Activated CD4-positive, alpha-beta memory T cell treated with anti-CD3 and anti-CD28 coated beads for 36 hours (primary cell): ENCODE data around the gene RAD51B. TPM values are rescaled to one million over a fixed set of nuclear protein-coding genes. Genes with fewer than 3 reads are reported as not detected.

Experiments
- CTCF ChIA-PET: fragments of 350-600 bp; sonication (Branson Sonifier 250); formaldehyde crosslinking; loops from one replicate; lab custom pipeline; 2021; ENCODE audit warnings: antibody characterized with exemption, inconsistent platforms; lab: Charles Lee
- POLR2A ChIA-PET: fragments of 350-600 bp; sonication (Branson Sonifier 250); formaldehyde crosslinking; loops from one replicate; lab custom pipeline; 2021; ENCODE audit warnings: antibody characterized with exemption; lab: Charles Lee
- DNase-seq: peaks from one replicate; pipeline ENCODE4 v3.0.0-alpha.2; 2020
- H3K27ac Mint-ChIP-seq: one replicate; pipeline ENCODE4 v1.8.0; 2021; ENCODE audit warnings: mixed read lengths
- H3K27me3 Mint-ChIP-seq: one replicate; pipeline ENCODE4 v1.8.0; 2021; ENCODE audit warnings: mixed read lengths
- H3K36me3 Mint-ChIP-seq: one replicate; pipeline ENCODE4 v1.8.0; 2021; ENCODE audit warnings: mixed read lengths
- H3K4me1 Mint-ChIP-seq: one replicate; pipeline ENCODE4 v1.8.0; 2021; ENCODE audit warnings: low read depth, mixed read lengths
- H3K4me3 Mint-ChIP-seq: one replicate; pipeline ENCODE4 v1.8.0; 2021; ENCODE audit warnings: mild to moderate bottlenecking, mixed read lengths
- H3K9me3 Mint-ChIP-seq: one replicate; pipeline ENCODE4 v1.8.0; 2021; ENCODE audit warnings: mixed read lengths
- intact Hi-C: fragments of 100-400 bp; cut with micrococcal nuclease; formaldehyde crosslinking; loops from one replicate; pipeline ENCODE4 v1.15.1; 2023
- total RNA-seq, 2 experiments: library from RNA; stranded (reverse); gene quantifications; one replicate each; pipeline ENCODE4 v1.2.3, GENCODE V29; 2021

The RAD51B gene
- total RNA-seq, 2 experiments from 2014 or later: 32.3 to 34.3 TPM

- POLR2A ChIA-PET: no interaction called here
Measured at GRCh38 chr14:68154275-68154674, 334.7 kb downstream of the RAD51B start.

GRCh38 chr14:68157971-68158371 lies 338.4 kb downstream of the RAD51B start:
- ChIA-PET CTCF (no interaction called here), POLR2A (no interaction called here)
- Mint-ChIP-seq H3K9me3 (peaks cover 8% of the 10 kb centered on the region), H3K36me3 (peaks cover 7% of the 10 kb centered on the region), H3K27me3 (no peaks in the 10 kb centered on the region), H3K4me1 (no peaks in the 10 kb centered on the region), H3K27ac (no peak overlapping the region), H3K4me3 (no peak overlapping the region)
- intact Hi-C loops: no loop called here
- DNase-seq: no peak

More at GRCh38 chr14:68154275-68154674, 334.7 kb downstream of the RAD51B start:
- intact Hi-C loops: no loop called here
- Mint-ChIP-seq H3K4me1 (no peaks in the 10 kb centered on the region), H3K9me3 (peaks cover 27% of the 10 kb centered on the region), H3K27me3 (no peaks in the 10 kb centered on the region), H3K4me3 (no peak overlapping the region), H3K27ac (no peak overlapping the region), H3K36me3 (peaks cover 13% of the 10 kb centered on the region)
- CTCF ChIA-PET: no interaction called here
- DNase-seq: no peak

- peaks cover 7% of the 10 kb centered on the region for H3K36me3 Mint-ChIP-seq
- ChIA-PET POLR2A (no interaction called here), CTCF (no interaction called here)
- no peaks in the 10 kb centered on the region for H3K4me1 Mint-ChIP-seq
- intact Hi-C loops: no loop called here
- H3K27ac Mint-ChIP-seq: no peak overlapping the region
- no peaks in the 10 kb centered on the region for H3K27me3 Mint-ChIP-seq
- H3K4me3 Mint-ChIP-seq: no peak overlapping the region
- H3K9me3 Mint-ChIP-seq: peaks cover 8% of the 10 kb centered on the region
- DNase-seq: no peak
Measured at GRCh38 chr14:68158640-68159039, 339.1 kb downstream of the RAD51B start.

- intact Hi-C loops: no loop called here
- Mint-ChIP-seq H3K27me3 (no peaks in the 10 kb centered on the region), H3K36me3 (no peaks in the 10 kb centered on the region), H3K4me3 (no peak overlapping the region), H3K27ac (no peak overlapping the region), H3K4me1 (no peaks in the 10 kb centered on the region), H3K9me3 (no peaks in the 10 kb centered on the region)
- CTCF ChIA-PET: no interaction called here
- POLR2A ChIA-PET: no interaction called here
- no peak for DNase-seq
Measured at GRCh38 chr14:68159701-68160633, 340.4 kb downstream of the RAD51B start.

- intact Hi-C loops: no loop called here
- no peaks in the 10 kb centered on the region for H3K36me3 Mint-ChIP-seq
- ChIA-PET CTCF (interaction anchor here (1.2 kb wide), 1 partner anchor 664 kb away, joined by 3 read pairs; no protein-coding TSS in a partner anchor), POLR2A (no interaction called here)
- H3K4me1 Mint-ChIP-seq: no peaks in the 10 kb centered on the region
- no peaks in the 10 kb centered on the region for H3K27me3 Mint-ChIP-seq
- no peak overlapping the region for H3K4me3 Mint-ChIP-seq
- H3K27ac Mint-ChIP-seq: no peak overlapping the region
- H3K9me3 Mint-ChIP-seq: no peaks in the 10 kb centered on the region
- no peak for DNase-seq
Measured at GRCh38 chr14:68160779-68161546, 341.4 kb downstream of the RAD51B start.

- intact Hi-C loops: no loop called here
- Mint-ChIP-seq H3K4me1 (no peaks in the 10 kb centered on the region), H3K27me3 (no peaks in the 10 kb centered on the region), H3K27ac (no peak overlapping the region), H3K36me3 (no peaks in the 10 kb centered on the region), H3K4me3 (no peak overlapping the region), H3K9me3 (no peaks in the 10 kb centered on the region)
- DNase-seq: no peak
- ChIA-PET POLR2A (no interaction called here), CTCF (no interaction called here)
Measured at GRCh38 chr14:68162887-68163286, 343.3 kb downstream of the RAD51B start.

- POLR2A ChIA-PET: no interaction called here
- no peak overlapping the region for H3K27ac Mint-ChIP-seq
- H3K4me3 Mint-ChIP-seq: no peak overlapping the region
- intact Hi-C loops: no loop called here
- DNase-seq: no peak
- H3K27me3 Mint-ChIP-seq: no peaks in the 10 kb centered on the region
- H3K9me3 Mint-ChIP-seq: no peaks in the 10 kb centered on the region
- CTCF ChIA-PET: no interaction called here
- H3K4me1 Mint-ChIP-seq: no peaks in the 10 kb centered on the region
- H3K36me3 Mint-ChIP-seq: no peaks in the 10 kb centered on the region
Measured at GRCh38 chr14:68164711-68165113, 345.1 kb downstream of the RAD51B start.

- no peak for DNase-seq
- Mint-ChIP-seq H3K4me1 (no peaks in the 10 kb centered on the region), H3K9me3 (no peaks in the 10 kb centered on the region), H3K27me3 (no peaks in the 10 kb centered on the region), H3K4me3 (no peak overlapping the region), H3K27ac (no peak overlapping the region), H3K36me3 (no peaks in the 10 kb centered on the region)
- intact Hi-C loops: no loop called here
- POLR2A ChIA-PET: no interaction called here
- CTCF ChIA-PET: no interaction called here
Measured at GRCh38 chr14:68165274-68165843, 345.8 kb downstream of the RAD51B start.

- Mint-ChIP-seq H3K4me3 (no peak overlapping the region), H3K36me3 (no peaks in the 10 kb centered on the region), H3K27ac (no peak overlapping the region), H3K9me3 (no peaks in the 10 kb centered on the region), H3K27me3 (no peaks in the 10 kb centered on the region), H3K4me1 (no peaks in the 10 kb centered on the region)
- no peak for DNase-seq
- intact Hi-C loops: no loop called here
- CTCF ChIA-PET: interaction anchor here (1.7 kb wide), 1 partner anchor 677 kb away, joined by 5 read pairs; no protein-coding TSS in a partner anchor
- POLR2A ChIA-PET: no interaction called here
Measured at GRCh38 chr14:68166731-68167382, 347.3 kb downstream of the RAD51B start.

GRCh38 chr14:68167383-68168087 lies 348.0 kb downstream of the RAD51B start:
- Mint-ChIP-seq H3K27me3 (no peaks in the 10 kb centered on the region), H3K9me3 (no peaks in the 10 kb centered on the region), H3K4me3 (no peak overlapping the region), H3K36me3 (no peaks in the 10 kb centered on the region), H3K27ac (no peak overlapping the region), H3K4me1 (no peaks in the 10 kb centered on the region)
- no peak for DNase-seq
- ChIA-PET POLR2A (no interaction called here), CTCF (interaction anchor here (1.7 kb wide), 1 partner anchor 676 kb away, joined by 5 read pairs; no protein-coding TSS in a partner anchor)
- intact Hi-C loops: no loop called here

- H3K27me3 Mint-ChIP-seq: no peaks in the 10 kb centered on the region
- H3K27ac Mint-ChIP-seq: no peak overlapping the region
- POLR2A ChIA-PET: no interaction called here
- intact Hi-C loops: no loop called here
- no peaks in the 10 kb centered on the region for H3K9me3 Mint-ChIP-seq
- no peaks in the 10 kb centered on the region for H3K36me3 Mint-ChIP-seq
- H3K4me1 Mint-ChIP-seq: no peaks in the 10 kb centered on the region
- no peak for DNase-seq
- H3K4me3 Mint-ChIP-seq: no peak overlapping the region
- CTCF ChIA-PET: interaction anchor here (1.0 kb wide), 1 partner anchor 151 kb away, joined by 3 read pairs; no protein-coding TSS in a partner anchor
Measured at GRCh38 chr14:68168460-68169109, 349.0 kb downstream of the RAD51B start.
